Esophagus muscularis mucosa (tissue), 4 donors: ENCODE results near the gene FTCD. TPM values are rescaled to one million over a fixed set of nuclear protein-coding genes. Genes with fewer than 3 reads are reported as not detected.
"Not testable (repeated sequence)": the region's sequence is repeated elsewhere in the genome, so short reads cannot be mapped to it uniquely, and the experiment has no call there.

Experiments used
- DNase-seq: peaks from one replicate; pipeline ENCODE4 v3.0.0-alpha.2; 2017; ENCODE audit errors: extremely low spot score
- H3K27ac ChIP-seq, 4 donors: fragments of 200-600 bp; sonication (generic); replicated peaks in 1 of 4; 1 replicate in 3 of 4; 2 replicates in 1 of 4; pipeline ENCODE4 v1.5.1; 2016 to 2019; ENCODE audit warnings: mild to moderate bottlenecking in 1 of 4
- H3K27me3 ChIP-seq, 4 donors: fragments of 200-600 bp; sonication (generic); one replicate each; pipeline versions ENCODE4 v1.5.1 to v1.6.0; 2016 to 2019
- H3K36me3 ChIP-seq, 4 donors: fragments of 200-600 bp; sonication (generic); one replicate each; pipeline ENCODE4 v1.5.1; 2016 to 2019
- H3K4me1 ChIP-seq, 4 donors: fragments of 200-600 bp; sonication (generic); one replicate each; pipeline ENCODE4 v1.5.1; 2016 to 2019
- H3K4me3 ChIP-seq, 4 donors: fragments of 200-600 bp; sonication (generic); 1 replicate in 2 of 4; 2 replicates in 2 of 4; pipeline ENCODE4 v1.5.1; 2016 to 2019; ENCODE audit warnings: mild to moderate bottlenecking in 4 of 4, moderate library complexity in 1 of 4
- H3K9me3 ChIP-seq, 4 donors: fragments of 200-600 bp; sonication (generic); 1 replicate in 3 of 4; 2 replicates in 1 of 4; pipeline ENCODE4 v1.5.1; 2016 to 2019
- CTCF ChIP-seq, 3 experiments: fragments of 200-600 bp in 2 of 3; fragments of 450-650 bp in 1 of 3; sonication (generic) in 2 of 3; IDR thresholded peaks; one replicate each; pipeline ENCODE4 v1.5.1; 2017 to 2019; ENCODE audit warnings: antibody characterized with exemption in 3 of 3, mild to moderate bottlenecking in 2 of 3, moderate library complexity in 1 of 3
- EP300 ChIP-seq: sonication (generic); formaldehyde crosslinking; IDR thresholded peaks from one replicate; pipeline ENCODE4 v1.6.1; 2017; ENCODE audit warnings: antibody characterized with exemption
- POLR2A ChIP-seq: fragments of 450-650 bp; IDR thresholded peaks from one replicate; pipeline ENCODE4 v1.6.1; 2017; ENCODE audit warnings: antibody characterized with exemption, moderate library complexity, mild to moderate bottlenecking, low read depth
- POLR2AphosphoS5 ChIP-seq, 2 donors: sonication (generic); formaldehyde crosslinking; IDR thresholded peaks; one replicate each; pipeline ENCODE4 v1.6.1; 2017; ENCODE audit warnings: antibody characterized with exemption in 2 of 2
- WGBS: methylation state at CpG from one replicate; pipeline ENCODE4 v1.1.5; 2018; 5-methylcytosine and 5-hydroxymethylcytosine counted together
- intact Hi-C: fragments of 100-400 bp; cut with DNase I; formaldehyde crosslinking; loops from one replicate; pipeline ENCODE4 v1.15.1; 2023
- total RNA-seq, 4 donors: library from RNA; depleted of rRNA; stranded (reverse); fragments of >200 nt; gene quantifications; one replicate each; pipeline versions ENCODE4 v1.1.0 to v1.2.1, GENCODE V29; 2016

Gene FTCD, protein sequence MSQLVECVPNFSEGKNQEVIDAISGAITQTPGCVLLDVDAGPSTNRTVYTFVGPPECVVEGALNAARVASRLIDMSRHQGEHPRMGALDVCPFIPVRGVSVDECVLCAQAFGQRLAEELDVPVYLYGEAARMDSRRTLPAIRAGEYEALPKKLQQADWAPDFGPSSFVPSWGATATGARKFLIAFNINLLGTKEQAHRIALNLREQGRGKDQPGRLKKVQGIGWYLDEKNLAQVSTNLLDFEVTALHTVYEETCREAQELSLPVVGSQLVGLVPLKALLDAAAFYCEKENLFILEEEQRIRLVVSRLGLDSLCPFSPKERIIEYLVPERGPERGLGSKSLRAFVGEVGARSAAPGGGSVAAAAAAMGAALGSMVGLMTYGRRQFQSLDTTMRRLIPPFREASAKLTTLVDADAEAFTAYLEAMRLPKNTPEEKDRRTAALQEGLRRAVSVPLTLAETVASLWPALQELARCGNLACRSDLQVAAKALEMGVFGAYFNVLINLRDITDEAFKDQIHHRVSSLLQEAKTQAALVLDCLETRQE
- 1 to 10 TPM in 2 of 4 donors, under 1 TPM in 1, not detected in 1; 0.26 to 2.5 (median 1.2) TPM for total RNA-seq

GRCh38 chr21:46155514-46156377 lies at the start of gene FTCD:
TSS of gene FTCD (minus strand) at chr21:46155579. CDS start at chr21:46155523, 56 bp downstream.
- DNase-seq = no peak
- intact Hi-C loops = no loop called here

DNA sequence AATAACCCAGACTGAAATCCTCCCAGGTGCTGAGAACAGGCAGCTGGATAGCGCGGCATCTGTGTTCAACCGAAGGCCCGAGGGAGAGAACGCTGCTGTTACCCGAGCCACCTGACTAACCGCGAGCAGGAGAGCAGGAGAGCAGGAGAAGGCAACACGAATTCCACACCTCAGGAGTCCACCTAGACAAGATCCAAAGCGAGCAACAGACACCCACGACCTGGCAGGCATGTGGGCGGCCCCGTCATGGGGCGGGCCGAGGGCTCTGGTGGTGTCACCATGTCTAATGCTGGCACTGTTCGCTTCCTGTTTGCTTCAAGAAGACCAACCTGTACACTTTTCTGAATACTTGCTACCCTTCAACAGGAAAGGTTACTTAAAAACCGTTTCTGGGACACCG lies 49.8 kb upstream of the FTCD start:
- Histone ChIP-seq H3K27me3 (no peaks in the 10 kb centered on the region), H3K27ac (no peak overlapping the region), H3K4me3 (no peak overlapping the region), H3K36me3 (peaks cover 37 to 91% (median 78%) of the 10 kb centered on the region in 4 donors), H3K9me3 (no peaks in the 10 kb centered on the region), H3K4me1 (peaks cover 0 to 5% (median 0%) of the 10 kb centered on the region in 4 donors)
- 94% methylated on average over 18 of the region's 18 CpGs for WGBS
- intact Hi-C loops = no loop called here
- no peak for TF ChIP-seq POLR2A
- TF ChIP-seq CTCF (IDR thresholded peaks at IDR 0.05) = no peak
- no peak for TF ChIP-seq POLR2AphosphoS5 (IDR thresholded peaks at IDR 0.05)
- no peak for TF ChIP-seq EP300
- no peak for DNase-seq

More at GRCh38 chr21:46155514-46156377, at the start of gene FTCD:
- H3K27ac ChIP-seq = no peak within 1 kb of the TSS
- WGBS = 87% methylated on average over 17 of the region's 34 CpGs
- H3K27me3 ChIP-seq = peaks cover 0 to 11% (median 0%) of the 10 kb centered on the region in 4 donors
- no peak within 1 kb of the TSS for H3K4me3 ChIP-seq
- H3K9me3 ChIP-seq = no peaks in the 10 kb centered on the region
- no peak for TF ChIP-seq POLR2A
- no peak for TF ChIP-seq POLR2AphosphoS5 (IDR thresholded peaks at IDR 0.05)
- TF ChIP-seq CTCF (IDR thresholded peaks at IDR 0.05) = no peak
- no peak for TF ChIP-seq EP300
- peaks cover 10 to 18% (median 12%) of the 10 kb centered on the region in 4 donors for H3K4me1 ChIP-seq
- H3K36me3 ChIP-seq = peaks cover 0 to 9% (median 0%) of the 10 kb centered on the region in 4 donors

- H3K36me3 ChIP-seq = peaks cover 40 to 89% (median 73%) of the 10 kb centered on the region in 4 donors
- intact Hi-C loops = no loop called here
- H3K9me3 ChIP-seq = no peaks in the 10 kb centered on the region
- TF ChIP-seq POLR2A (no peak), POLR2AphosphoS5 (IDR thresholded peaks at IDR 0.05) (no peak), CTCF (IDR thresholded peaks at IDR 0.05) (no peak), EP300 (no peak)
- no peaks in the 10 kb centered on the region for H3K27me3 ChIP-seq
- no peak overlapping the region for H3K27ac ChIP-seq
- H3K4me3 ChIP-seq = no peak overlapping the region
- H3K4me1 ChIP-seq = peaks cover 0 to 5% (median 0%) of the 10 kb centered on the region in 4 donors
- no peak for DNase-seq
- 95% methylated on average over 8 of the region's 8 CpGs for WGBS
Measured at GRCh38 chr21:46203203-46203600, 47.8 kb upstream of the FTCD start.

- WGBS = 75% methylated on average over 6 of the region's 6 CpGs
- no peaks in the 10 kb centered on the region for H3K27me3 ChIP-seq
- H3K4me3 ChIP-seq = no peak overlapping the region
- no peaks in the 10 kb centered on the region for H3K9me3 ChIP-seq
- no peak overlapping the region for H3K27ac ChIP-seq
- TF ChIP-seq POLR2AphosphoS5 (IDR thresholded peaks at IDR 0.05) (no peak), EP300 (no peak), CTCF (IDR thresholded peaks at IDR 0.05) (no peak), POLR2A (no peak)
- peaks cover 41 to 89% (median 72%) of the 10 kb centered on the region in 4 donors for H3K36me3 ChIP-seq
- DNase-seq = no peak
- H3K4me1 ChIP-seq = peaks cover 0 to 5% (median 0%) of the 10 kb centered on the region in 4 donors
- intact Hi-C loops = no loop called here
Measured at GRCh38 chr21:46202592-46203202, 47.3 kb upstream of the FTCD start.

GRCh38 chr21:46200877-46201803 lies 45.8 kb upstream of the FTCD start:
- H3K4me1 ChIP-seq, H3K27ac ChIP-seq, DNase-seq, intact Hi-C loops, H3K4me3 ChIP-seq, H3K27me3 ChIP-seq, H3K9me3 ChIP-seq: not testable (repeated sequence)
- H3K36me3 ChIP-seq = peaks cover 39 to 89% (median 72%) of the 10 kb centered on the region in 4 donors
- WGBS = 82% methylated on average over 2 of the region's 8 CpGs
